Measurements from ENCODE around the gene HES2. TPM values are rescaled to one million over a fixed set of nuclear protein-coding genes. Genes with fewer than 3 reads are reported as not detected.
"Not testable (repeated sequence)": the region's sequence is repeated elsewhere in the genome, so short reads cannot be mapped to it uniquely, and the experiment has no call there.

The HES2 gene
- total RNA-seq, 2 donors from 2014 or later: not detected

GRCh38 chr1:6436277-6436676, 16.6 kb upstream of the HES2 start:
- ATAC-seq; H3K9me3 Mint-ChIP-seq; DNase-seq (ENCODE audit: low spot score); H3K4me3 Mint-ChIP-seq; H3K27ac Mint-ChIP-seq; H3K36me3 Mint-ChIP-seq: not testable (repeated sequence)
- peaks cover 10% of the 10 kb centered on the region in 2 donors for H3K4me1 Mint-ChIP-seq (ENCODE audit: low read depth in 2 of 2)
- peaks cover 18 to 23% of the 10 kb centered on the region in 2 donors for H3K27me3 Mint-ChIP-seq

DNA sequence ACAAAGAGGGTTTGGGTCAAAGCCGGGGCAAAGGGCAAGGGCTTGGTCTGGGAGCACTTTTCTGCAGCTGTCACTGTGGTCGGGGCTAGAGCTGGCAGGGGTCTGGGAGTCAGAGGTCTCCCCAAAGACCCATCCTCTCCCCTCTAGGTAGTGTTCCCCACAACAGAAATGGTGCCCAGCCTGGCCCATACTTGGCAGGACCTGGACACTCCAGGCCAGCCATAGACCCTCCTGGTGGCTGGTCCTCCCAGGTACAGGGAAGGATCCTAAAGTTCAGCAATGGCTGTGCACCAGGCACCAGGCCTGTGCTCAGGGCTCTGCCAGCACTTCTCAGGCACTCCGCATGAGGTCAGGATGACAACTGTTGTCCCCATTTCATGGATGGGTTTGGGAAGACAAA, 15.8 kb upstream of the HES2 start:
- Mint-ChIP-seq H3K4me1 (ENCODE audit: low read depth in 2 of 2) (peaks cover 10% of the 10 kb centered on the region in 2 donors), H3K36me3 (no peaks in the 10 kb centered on the region), H3K4me3 (no peak overlapping the region), H3K9me3 (no peaks in the 10 kb centered on the region), H3K27me3 (peaks cover 18 to 20% of the 10 kb centered on the region in 2 donors), H3K27ac (no peak overlapping the region)
- DNase-seq (ENCODE audit: low spot score) (no peak), ATAC-seq (no peak)

DNA sequence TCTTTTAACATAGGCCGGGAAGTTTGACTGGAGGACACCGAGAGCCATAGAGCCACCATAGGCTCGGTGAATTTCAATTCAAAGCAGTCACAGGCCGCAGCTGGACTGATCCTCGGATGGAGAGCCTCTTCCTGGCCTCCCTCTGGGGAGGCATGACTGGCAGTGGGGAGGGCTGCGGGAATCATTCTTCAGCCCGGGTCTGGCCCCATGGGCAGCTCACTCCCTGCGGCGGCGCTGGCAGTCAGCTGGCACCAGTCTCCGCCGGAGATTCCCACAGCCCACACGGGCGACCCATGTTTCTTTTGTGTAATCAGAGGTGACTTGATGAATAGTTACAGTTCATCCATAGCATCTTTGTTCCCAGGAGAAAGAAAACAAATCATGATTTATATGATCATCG, 15.4 kb upstream of the HES2 start:
- no peak overlapping the region for H3K27ac Mint-ChIP-seq

GRCh38 chr1:6434186-6434585, 14.5 kb upstream of the HES2 start:
- peaks cover 6 to 7% of the 10 kb centered on the region in 2 donors for H3K4me1 Mint-ChIP-seq (ENCODE audit: low read depth in 2 of 2)
- ATAC-seq (no peak), DNase-seq (ENCODE audit: low spot score) (no peak)
- H3K9me3 Mint-ChIP-seq: no peaks in the 10 kb centered on the region
- no peak overlapping the region for H3K4me3 Mint-ChIP-seq
- H3K27ac Mint-ChIP-seq: no peak overlapping the region
- peaks cover 11 to 19% of the 10 kb centered on the region in 2 donors for H3K27me3 Mint-ChIP-seq
- H3K36me3 Mint-ChIP-seq: no peaks in the 10 kb centered on the region

More for the DNA sequence above, 15.4 kb upstream of the HES2 start:
- peaks cover 18 to 21% of the 10 kb centered on the region in 2 donors for H3K27me3 Mint-ChIP-seq
- no peaks in the 10 kb centered on the region for H3K36me3 Mint-ChIP-seq
- peaks cover 10% of the 10 kb centered on the region in 2 donors for H3K4me1 Mint-ChIP-seq (ENCODE audit: low read depth in 2 of 2)
- no peak for DNase-seq (ENCODE audit: low spot score)
- H3K4me3 Mint-ChIP-seq: no peak overlapping the region
- ATAC-seq: no peak
- H3K9me3 Mint-ChIP-seq: no peaks in the 10 kb centered on the region

DNA sequence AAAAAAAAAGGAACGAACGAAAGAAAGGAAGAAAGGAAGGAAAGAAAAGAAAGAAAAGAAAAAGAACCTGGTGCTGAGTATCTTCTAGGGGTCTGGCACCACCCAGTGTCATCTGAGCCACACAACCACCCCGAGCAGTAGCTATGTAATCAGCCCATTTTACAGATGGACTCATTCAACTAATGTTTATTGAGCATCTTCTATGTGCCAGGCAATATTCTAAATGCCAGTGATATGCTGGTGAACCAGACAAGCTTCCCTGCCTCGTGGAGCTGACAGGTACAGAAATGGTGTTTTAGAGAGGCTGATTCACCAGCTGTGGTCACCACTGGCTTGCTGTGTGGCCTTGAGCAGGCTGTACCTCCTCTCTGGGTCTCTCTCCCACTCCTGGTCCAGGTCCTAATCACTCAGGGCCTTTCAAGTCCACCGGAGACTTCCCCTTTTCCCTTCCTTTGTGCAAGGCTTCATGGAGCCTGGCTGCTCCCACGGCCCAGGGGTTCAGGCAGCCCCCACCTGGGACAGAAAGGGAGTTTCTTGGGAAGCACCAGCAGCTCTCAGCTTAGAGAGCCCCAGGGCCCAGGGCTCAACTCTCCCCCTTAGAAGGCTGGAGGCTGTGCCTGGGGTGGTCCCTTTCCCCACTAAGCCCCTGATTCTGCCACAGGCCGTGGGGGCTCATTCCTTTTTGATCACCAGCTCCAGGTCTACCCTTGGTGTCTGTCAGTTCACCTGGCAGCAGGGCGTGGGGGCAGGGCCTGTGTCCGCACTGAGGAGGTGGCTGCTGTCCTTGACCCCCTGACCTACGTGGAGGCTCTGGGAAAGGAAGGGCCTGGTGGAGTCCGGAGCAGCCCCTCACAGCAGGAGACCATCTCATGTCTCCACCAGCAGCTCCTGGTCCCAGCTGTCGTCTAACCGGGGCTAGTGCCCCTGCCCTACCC, 12.2 kb upstream of the HES2 start:
- H3K27ac Mint-ChIP-seq; H3K4me3 Mint-ChIP-seq; H3K9me3 Mint-ChIP-seq; ATAC-seq; H3K36me3 Mint-ChIP-seq; H3K4me1 Mint-ChIP-seq (ENCODE audit: low read depth in 2 of 2); DNase-seq (ENCODE audit: low spot score): not testable (repeated sequence)
- H3K27me3 Mint-ChIP-seq: peaks cover 0 to 15% of the 10 kb centered on the region in 2 donors

DNA sequence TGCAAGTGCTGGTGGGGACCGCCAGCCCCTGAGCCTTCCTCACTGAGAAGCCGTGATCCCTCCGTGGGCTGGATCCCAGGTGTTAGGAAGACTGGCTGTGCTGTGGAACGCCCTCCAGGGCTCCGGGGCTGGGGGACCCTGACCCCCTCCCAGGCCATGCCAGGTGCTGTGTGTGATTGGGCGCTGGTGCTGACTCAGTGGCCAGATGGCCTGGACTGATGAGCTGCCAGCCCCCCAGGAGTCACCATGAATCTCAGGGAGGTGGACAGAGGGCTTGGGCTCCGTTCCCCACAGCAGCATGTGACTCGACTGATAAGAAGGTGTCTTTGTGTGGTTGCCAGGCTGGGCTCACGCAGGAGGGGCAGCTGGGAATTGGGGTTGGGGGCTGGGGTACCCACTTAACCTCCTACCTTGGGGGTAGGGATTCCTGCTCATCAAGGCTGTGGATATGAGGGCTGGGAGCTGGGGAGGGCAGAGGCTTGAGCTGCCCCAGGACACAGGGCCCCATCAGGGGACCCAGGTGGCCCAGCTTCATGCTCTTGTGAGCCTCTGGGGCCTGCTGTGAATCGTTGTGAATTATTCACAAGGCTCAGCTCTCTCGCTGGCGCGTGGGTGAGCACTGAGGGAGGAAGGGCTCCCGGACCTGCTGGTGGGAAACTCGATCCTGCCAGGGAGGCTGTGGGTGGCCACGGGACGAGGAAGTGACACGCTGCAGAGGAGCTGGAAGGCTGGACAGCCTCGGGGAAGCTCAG, 10.1 kb upstream of the HES2 start:
- H3K4me3 Mint-ChIP-seq; ATAC-seq; H3K9me3 Mint-ChIP-seq; H3K27ac Mint-ChIP-seq; DNase-seq (ENCODE audit: low spot score); H3K36me3 Mint-ChIP-seq; H3K4me1 Mint-ChIP-seq (ENCODE audit: low read depth in 2 of 2): not testable (repeated sequence)
- peaks cover 0 to 13% of the 10 kb centered on the region in 2 donors for H3K27me3 Mint-ChIP-seq

- H3K36me3 Mint-ChIP-seq; H3K9me3 Mint-ChIP-seq; ATAC-seq; H3K4me1 Mint-ChIP-seq (ENCODE audit: low read depth in 2 of 2); H3K4me3 Mint-ChIP-seq; H3K27ac Mint-ChIP-seq; DNase-seq (ENCODE audit: low spot score): not testable (repeated sequence)
- H3K27me3 Mint-ChIP-seq: peaks cover 7 to 14% of the 10 kb centered on the region in 2 donors
These were observed 8.7 kb upstream of the HES2 start for GRCh38 chr1:6428453-6428852.

- Mint-ChIP-seq H3K36me3 (no peaks in the 10 kb centered on the region), H3K27me3 (peaks cover 7 to 15% of the 10 kb centered on the region in 2 donors), H3K9me3 (no peaks in the 10 kb centered on the region), H3K4me1 (ENCODE audit: low read depth in 2 of 2) (peaks cover 0 to 7% of the 10 kb centered on the region in 2 donors), H3K4me3 (no peak overlapping the region), H3K27ac (no peak overlapping the region)
- no peak for DNase-seq (ENCODE audit: low spot score)
- no peak for ATAC-seq
These were observed 8.0 kb upstream of the HES2 start for GRCh38 chr1:6427441-6428390.

- Mint-ChIP-seq H3K36me3 (no peaks in the 10 kb centered on the region), H3K4me1 (ENCODE audit: low read depth in 2 of 2) (peaks cover 0 to 7% of the 10 kb centered on the region in 2 donors), H3K4me3 (no peak overlapping the region), H3K9me3 (no peaks in the 10 kb centered on the region), H3K27me3 (peaks cover 7 to 16% of the 10 kb centered on the region in 2 donors), H3K27ac (no peak overlapping the region)
- no peak for ATAC-seq
- DNase-seq (ENCODE audit: low spot score): no peak
These were observed 7.2 kb upstream of the HES2 start for GRCh38 chr1:6426972-6427350.

GRCh38 chr1:6426277-6426971, 6.7 kb upstream of the HES2 start:
- DNase-seq (ENCODE audit: low spot score) (no peak), ATAC-seq (no peak)
- Mint-ChIP-seq H3K4me1 (ENCODE audit: low read depth in 2 of 2) (peaks cover 0 to 7% of the 10 kb centered on the region in 2 donors), H3K27ac (no peak overlapping the region), H3K9me3 (no peaks in the 10 kb centered on the region), H3K27me3 (peaks cover 12 to 21% of the 10 kb centered on the region in 2 donors), H3K36me3 (no peaks in the 10 kb centered on the region), H3K4me3 (no peak overlapping the region)

DNA sequence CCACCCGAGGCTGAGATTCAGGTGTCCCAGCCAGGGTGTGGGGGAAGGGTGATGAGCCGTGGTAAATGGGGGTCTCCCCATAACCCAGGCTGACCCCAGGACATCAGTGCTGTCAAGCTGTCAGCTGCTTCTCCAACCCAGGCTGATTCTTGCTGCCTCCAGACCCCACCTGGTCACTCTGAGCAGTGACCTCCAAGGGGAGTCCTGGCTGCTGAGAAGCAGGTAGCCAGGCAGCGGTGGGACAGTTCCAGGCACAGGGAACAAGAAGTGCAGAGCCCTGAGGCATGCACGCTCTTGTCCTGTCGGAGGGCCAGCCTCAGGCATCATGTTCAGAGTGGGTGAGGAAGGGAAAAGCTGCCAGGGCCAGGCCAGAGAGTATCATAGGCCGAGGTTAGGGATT, 5.9 kb upstream of the HES2 start:
- Mint-ChIP-seq H3K4me1 (ENCODE audit: low read depth in 2 of 2) (peaks cover 0 to 7% of the 10 kb centered on the region in 2 donors), H3K4me3 (no peak overlapping the region), H3K9me3 (no peaks in the 10 kb centered on the region), H3K27ac (no peak overlapping the region), H3K27me3 (peaks cover 14 to 24% of the 10 kb centered on the region in 2 donors), H3K36me3 (no peaks in the 10 kb centered on the region)
- ATAC-seq: no peak
- no peak for DNase-seq (ENCODE audit: low spot score)

DNA sequence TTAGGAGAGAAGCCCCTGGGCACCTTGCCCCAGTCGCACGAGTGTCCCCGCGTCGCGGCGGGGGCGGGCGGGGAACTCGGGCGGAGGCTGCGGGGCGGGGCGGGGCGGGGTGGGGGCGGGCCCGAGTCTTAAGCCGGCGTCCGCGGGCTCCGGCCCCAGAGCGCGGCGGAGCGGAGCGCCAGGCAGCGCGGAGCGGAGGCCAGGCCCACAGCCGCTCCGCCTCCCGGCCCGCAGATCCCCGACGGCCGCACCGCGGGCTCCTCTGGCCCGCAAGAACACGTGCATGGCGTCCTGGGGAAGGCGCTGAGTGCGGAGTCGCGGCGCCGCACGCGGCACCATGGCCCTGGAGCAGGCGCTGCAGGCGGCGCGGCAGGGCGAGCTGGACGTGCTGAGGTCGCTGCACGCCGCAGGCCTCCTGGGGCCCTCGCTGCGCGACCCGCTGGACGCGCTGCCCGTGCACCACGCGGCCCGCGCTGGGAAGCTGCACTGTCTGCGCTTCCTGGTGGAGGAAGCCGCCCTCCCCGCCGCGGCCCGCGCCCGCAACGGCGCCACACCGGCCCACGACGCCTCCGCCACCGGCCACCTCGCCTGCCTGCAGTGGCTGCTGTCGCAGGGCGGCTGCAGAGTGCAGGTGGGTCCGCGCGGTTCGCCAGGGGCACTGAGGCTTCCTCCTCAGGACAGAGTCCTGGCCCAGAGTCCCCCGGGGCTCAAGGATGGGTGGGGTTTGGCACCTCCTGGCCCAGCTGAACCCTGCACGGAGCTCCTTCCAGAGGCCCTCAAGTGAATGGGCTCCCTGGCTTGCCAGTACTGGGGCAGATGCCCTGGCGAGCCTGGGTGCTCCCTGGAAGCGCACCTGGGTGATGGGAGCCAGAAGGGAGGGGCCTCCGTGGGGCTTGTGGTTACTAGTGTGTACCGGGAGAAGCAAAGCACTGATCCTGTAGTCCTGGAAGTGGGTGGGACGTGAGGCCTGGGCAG, 5.2 kb upstream of the HES2 start, which contains the start of gene ESPN:
Gene ESPN (plus strand): TSS at position 158 of the 975 bp plus-strand sequence. CDS start 180 bp downstream, at position 338.
- no peak for DNase-seq (ENCODE audit: low spot score)
- ATAC-seq: peak; percentile 48 to 71
- no peaks in the 10 kb centered on the region for H3K36me3 Mint-ChIP-seq
- H3K9me3 Mint-ChIP-seq: no peaks in the 10 kb centered on the region
- peaks cover 14 to 22% of the 10 kb centered on the region in 2 donors for H3K27me3 Mint-ChIP-seq
- no peak within 1 kb of the TSS for H3K27ac Mint-ChIP-seq
- H3K4me3 Mint-ChIP-seq: no peak within 1 kb of the TSS
- H3K4me1 Mint-ChIP-seq (ENCODE audit: low read depth in 2 of 2): peaks cover 0 to 7% of the 10 kb centered on the region in 2 donors
